D721Med (cell line): ENCODE measurements around the gene LAMA5.

Experiments
- DNase-seq: peaks from one replicate; pipeline ENCODE4 v3.0.0; 2011; ENCODE audit warnings: low spot score; ENCODE audit not compliant: insufficient read length
- FAIRE-seq: peaks from 2 replicates; lab custom pipeline; 2011; peaks lifted over from hg19 to GRCh38; lab: Jason Lieb, UNC
- CTCF ChIP-seq: IDR thresholded peaks from 2 replicates; pipeline ENCODE4 v1.5.1; 2012; ENCODE audit warnings: mild to moderate bottlenecking, control low read depth; ENCODE audit not compliant: insufficient read depth; ENCODE audit errors: missing control alignments

Gene LAMA5

GRCh38 chr20:62327726-62328495 is 39.2 kb downstream of the LAMA5 start:
- TF ChIP-seq CTCF, result no peak
- FAIRE-seq, result no peak
- no peak for DNase-seq

- DNase-seq, result no peak
- TF ChIP-seq CTCF, result no peak
- FAIRE-seq, result no peak
These were observed 40.0 kb downstream of the LAMA5 start for GRCh38 chr20:62326959-62327725.

- no peak for FAIRE-seq
- no peak for TF ChIP-seq CTCF
- DNase-seq, result no peak
These were observed 40.6 kb downstream of the LAMA5 start for GRCh38 chr20:62326559-62326958.

- DNase-seq, result no peak
- FAIRE-seq, result no peak
- no peak for TF ChIP-seq CTCF
These were observed 41.8 kb downstream of the LAMA5 start for GRCh38 chr20:62325172-62325905.

GRCh38 chr20:62323980-62324906 is 42.9 kb downstream of the LAMA5 start:
- DNase-seq (no peak), FAIRE-seq (no peak)
- no peak for TF ChIP-seq CTCF

GRCh38 chr20:62323146-62323979 is 43.7 kb downstream of the LAMA5 start:
- DNase-seq, result no peak
- no peak for FAIRE-seq
- no peak for TF ChIP-seq CTCF
